Umbilical cord (tissue), 2 donors: ENCODE results near the gene SNX15. TPM values are rescaled to one million over a fixed set of nuclear protein-coding genes. Genes with fewer than 3 reads are reported as not detected.
"Not testable (repeated sequence)": the region's sequence is repeated elsewhere in the genome, so short reads cannot be mapped to it uniquely, and the experiment has no call there.

ENCODE experiments used
- DNase-seq: peaks from one replicate; pipeline ENCODE4 v3.0.0-alpha.2; 2015; ENCODE audit warnings: low spot score
- total RNA-seq: library from RNA; depleted of rRNA; stranded (reverse); fragments of >200 nt; gene quantifications from one replicate; pipeline ENCODE4 v1.2.3, GENCODE V29; 2014; ENCODE audit warnings: low replicate concordance; ENCODE audit not compliant: insufficient read depth

SNX15 gene
- total RNA-seq = 19.0 TPM

- peak; percentile 99 for DNase-seq
Measured at GRCh38 chr11:65027213-65028067, at the start of gene SNX15. Gene SNX15 (plus strand): TSS chr11:65027439. CDS start chr11:65027538, 99 bp downstream.

- DNase-seq = not testable (repeated sequence)
Measured at GRCh38 chr11:64983339-64983738, 43.9 kb upstream of the SNX15 start.

GRCh38 chr11:64987998-64988854 is 39.0 kb upstream of the SNX15 start:
- DNase-seq = no peak

GRCh38 chr11:64989416-64989815 is 37.8 kb upstream of the SNX15 start:
- DNase-seq = no peak

- peak; percentile 71 for DNase-seq
Measured at GRCh38 chr11:64990222-64990923, 36.9 kb upstream of the SNX15 start.

GRCh38 chr11:64994318-64994717 is 32.9 kb upstream of the SNX15 start:
- no peak for DNase-seq

GRCh38 chr11:64996327-64996709 is 30.9 kb upstream of the SNX15 start:
- DNase-seq = no peak

- peak; percentile 66 for DNase-seq
Measured at GRCh38 chr11:64996710-64997380, 30.4 kb upstream of the SNX15 start, which contains the start of gene BATF2. Gene BATF2 (minus strand): TSS chr11:64996971. CDS start chr11:64996914, 57 bp downstream.

GRCh38 chr11:64998141-64998540 is 29.1 kb upstream of the SNX15 start:
- DNase-seq = no peak

- no peak for DNase-seq
Measured at GRCh38 chr11:64998690-64999431, 28.4 kb upstream of the SNX15 start.

- DNase-seq = no peak
Measured at GRCh38 chr11:64999478-64999877, 27.8 kb upstream of the SNX15 start.

- peak; percentile 7 for DNase-seq
Measured at GRCh38 chr11:65002706-65003105, 24.5 kb upstream of the SNX15 start.

- DNase-seq = peak; percentile 20
Measured at GRCh38 chr11:65003282-65003681, 24.0 kb upstream of the SNX15 start.

- not testable (repeated sequence) for DNase-seq
Measured at GRCh38 chr11:65003968-65004367, 23.3 kb upstream of the SNX15 start.

- peak; percentile 11 for DNase-seq
Measured at GRCh38 chr11:65008016-65008415, 19.2 kb upstream of the SNX15 start.

GRCh38 chr11:65008873-65009272 is 18.4 kb upstream of the SNX15 start:
- no peak for DNase-seq

GRCh38 chr11:65013130-65013887 is 13.9 kb upstream of the SNX15 start:
- peak; percentile 96 for DNase-seq

- peak; percentile 96 for DNase-seq
Measured at GRCh38 chr11:65013888-65014725, 13.1 kb upstream of the SNX15 start, which contains the start of gene ARL2. Gene ARL2 (plus strand): TSS chr11:65014160. CDS start chr11:65014208, 48 bp downstream.
